Mononuclear cell (primary cell): ENCODE data around the gene UBE2Q2. TPM values are rescaled to one million over a fixed set of nuclear protein-coding genes. Genes with fewer than 3 reads are reported as not detected.

Source experiments
- H3K27me3 ChIP-seq: 2 replicates; pipeline ENCODE4 v1.6.0; 2011; ENCODE audit warnings: low read length, control low read depth; ENCODE audit not compliant: insufficient read depth
- H3K4me1 ChIP-seq: 2 replicates; pipeline ENCODE4 v1.5.1; 2011; ENCODE audit warnings: mild to moderate bottlenecking, low read length, control low read depth; ENCODE audit not compliant: insufficient read depth
- H3K4me3 ChIP-seq: 2 replicates; pipeline ENCODE4 v1.5.1; 2011; ENCODE audit warnings: mild to moderate bottlenecking, low read length, moderate library complexity
- H3K9me3 ChIP-seq: 2 replicates; pipeline ENCODE4 v1.5.1; 2011; ENCODE audit warnings: low read depth, mild to moderate bottlenecking, control low read depth, low read length
- total RNA-seq: library from RNA; depleted of rRNA; stranded (reverse); fragments of >200 nt; gene quantifications from one replicate; pipeline ENCODE4 v1.2.3, GENCODE V29; 2012

UBE2Q2 gene
- total RNA-seq, 1 donor = 46.5 TPM

DNA sequence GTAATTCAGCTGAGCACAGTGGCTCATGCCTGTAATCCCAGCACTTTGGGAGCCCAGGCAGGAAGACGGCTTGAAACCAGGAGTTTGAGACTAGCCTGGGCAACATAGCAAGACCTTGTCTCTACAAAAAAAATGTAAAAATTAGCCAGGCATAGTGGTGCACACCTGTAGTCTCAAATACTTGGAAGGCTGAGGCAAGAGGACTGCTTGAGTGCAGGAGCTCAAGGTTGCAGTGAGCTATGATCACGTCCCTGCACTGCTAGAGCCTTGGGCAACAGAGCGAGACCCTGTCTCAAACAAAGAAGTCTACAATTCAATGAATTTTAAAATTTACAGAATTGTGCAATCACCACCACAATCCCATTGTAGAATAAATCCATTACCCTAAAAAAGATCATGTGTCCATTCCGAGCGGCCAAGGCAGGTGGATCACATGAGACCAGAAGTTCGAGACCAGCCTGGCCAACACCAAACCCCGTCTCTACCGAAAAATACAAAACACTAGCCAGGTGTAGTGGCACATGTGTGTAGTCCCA is 105.6 kb downstream of the UBE2Q2 start:
- Histone ChIP-seq H3K27me3 (peaks cover 4% of the 10 kb centered on the region), H3K9me3 (no peaks in the 10 kb centered on the region), H3K4me3 (no peak overlapping the region), H3K4me1 (no peaks in the 10 kb centered on the region)

Other genes starting within 250 kb of the UBE2Q2 start
- 10.1 TPM for gene SNUPN, start 217.7 kb upstream of the UBE2Q2 start, total RNA-seq
- gene IMP3, start 203.2 kb upstream of the UBE2Q2 start, total RNA-seq = 59.2 TPM
- 1.2 TPM for gene SNX33, start 195.5 kb upstream of the UBE2Q2 start, total RNA-seq
- under 0.01 TPM for gene CSPG4, start 130.6 kb upstream of the UBE2Q2 start, total RNA-seq
- gene FBXO22, start 60.4 kb downstream of the UBE2Q2 start, total RNA-seq = 10.3 TPM
- gene NRG4, start 169.0 kb downstream of the UBE2Q2 start, total RNA-seq = 0.84 TPM
- not detected for gene TMEM266, start 216.5 kb downstream of the UBE2Q2 start, total RNA-seq